HL-60/S4 treated with phorbol 12-myristate 13-acetate at 8.2 ng/mL for 4 days and 3 days (cell line): ENCODE data around the gene RFX8.

Experiments
- in situ Hi-C: fragments of 300-500 bp; cut with MboI; formaldehyde crosslinking; loops from 2 replicates; pipeline ENCODE4 v1.15.0; 2022; ENCODE audit warnings: low sequenced_read_pairs

Gene RFX8

DNA sequence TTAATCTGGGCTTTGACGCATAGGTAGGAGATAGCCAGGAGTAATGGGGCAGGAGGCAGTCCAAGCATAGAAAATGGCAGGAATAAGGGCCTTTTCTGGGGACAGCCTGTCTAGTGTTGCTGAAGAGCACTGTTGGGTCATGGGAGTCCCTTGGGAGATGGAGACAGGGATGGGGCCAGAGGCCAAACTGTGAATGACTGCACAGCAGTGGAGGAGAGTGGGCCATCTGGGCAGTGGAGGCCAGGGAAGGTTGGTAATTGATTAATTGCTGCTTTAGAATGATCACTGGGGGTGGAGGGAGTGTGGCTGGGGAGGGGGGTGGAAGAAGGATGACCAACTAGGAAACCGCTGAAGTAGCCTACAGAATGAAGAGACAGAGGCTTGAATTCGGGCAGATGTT lies 59.0 kb downstream of the RFX8 start:
- in situ Hi-C loops = loop anchor here (10.0 kb wide), 1 partner anchor 399 kb away; no protein-coding TSS in a partner anchor

- in situ Hi-C loops = loop anchor here (10.0 kb wide), 1 partner anchor 400 kb away; no protein-coding TSS in a partner anchor
These were observed 59.7 kb downstream of the RFX8 start for GRCh38 chr2:101415220-101415619.

GRCh38 chr2:101412092-101412694 lies 62.7 kb downstream of the RFX8 start:
- in situ Hi-C loops = loop anchor here (10.0 kb wide), 1 partner anchor 403 kb away; no protein-coding TSS in a partner anchor

DNA sequence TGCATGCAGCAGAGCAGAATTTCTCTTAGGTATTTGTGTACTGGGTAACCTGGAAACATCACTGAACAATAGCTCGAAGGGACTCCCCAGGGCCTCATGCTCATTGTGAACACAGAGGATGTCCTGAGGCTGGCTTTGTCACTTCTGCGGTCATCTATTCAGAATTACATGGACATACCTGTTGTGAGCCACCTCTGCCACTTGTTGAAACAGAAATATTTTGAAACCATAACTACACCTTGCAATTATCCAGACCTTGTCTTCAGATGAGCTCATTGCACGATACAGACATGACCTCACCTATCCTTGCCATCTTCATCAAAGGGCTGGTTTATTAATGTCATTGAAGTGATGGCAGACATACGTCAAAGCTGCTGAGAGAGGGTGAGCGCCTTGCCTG lies 64.2 kb downstream of the RFX8 start:
- in situ Hi-C loops = loop anchor here (10.0 kb wide), 1 partner anchor 404 kb away; no protein-coding TSS in a partner anchor

DNA sequence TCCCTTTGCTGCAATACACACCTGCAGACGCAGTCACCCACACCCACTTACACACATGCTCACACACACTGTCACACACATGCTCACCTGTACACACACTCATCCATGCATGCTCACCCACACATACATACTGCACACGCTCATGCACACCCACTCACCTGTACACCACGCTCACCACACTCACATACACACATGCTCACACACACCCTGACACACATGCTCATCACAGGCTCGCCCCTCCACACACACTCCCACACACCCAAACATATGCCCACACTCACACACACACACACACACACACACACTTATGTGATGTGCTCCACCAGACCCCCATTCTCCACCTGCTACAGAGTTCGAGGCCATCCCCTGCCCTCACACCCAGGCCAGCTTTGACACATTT lies 64.8 kb downstream of the RFX8 start:
- in situ Hi-C loops = loop anchor here (10.0 kb wide), 1 partner anchor 405 kb away; no protein-coding TSS in a partner anchor

GRCh38 chr2:101409699-101410098 lies 65.2 kb downstream of the RFX8 start:
- in situ Hi-C loops = loop anchor here (10.0 kb wide), 1 partner anchor 405 kb away; no protein-coding TSS in a partner anchor

- in situ Hi-C loops = no loop called here
These were observed 66.0 kb downstream of the RFX8 start for GRCh38 chr2:101408925-101409324.

- in situ Hi-C loops = no loop called here
These were observed 69.5 kb downstream of the RFX8 start for GRCh38 chr2:101405351-101405899.

DNA sequence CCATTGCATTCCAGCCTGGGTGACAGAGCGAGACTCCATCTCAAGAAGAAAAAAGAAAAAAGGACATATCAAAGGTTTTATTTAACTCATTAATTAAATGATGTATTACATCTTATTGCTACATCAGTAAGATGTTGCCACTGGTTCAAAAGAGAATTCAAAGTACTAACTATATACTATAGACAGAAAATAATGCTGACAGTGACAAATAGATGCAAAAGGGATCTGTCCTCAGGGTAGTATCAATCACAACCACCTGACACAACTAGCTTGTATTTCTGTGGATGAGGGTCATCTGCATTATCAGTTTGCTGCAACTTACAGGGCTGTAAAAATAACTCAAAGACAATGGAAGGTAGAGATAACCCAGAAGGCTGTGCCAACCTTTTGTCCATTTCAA lies 71.2 kb downstream of the RFX8 start:
- in situ Hi-C loops = no loop called here

GRCh38 chr2:101402630-101403029 lies 72.3 kb downstream of the RFX8 start:
- in situ Hi-C loops = no loop called here

GRCh38 chr2:101401906-101402305 lies 73.0 kb downstream of the RFX8 start:
- in situ Hi-C loops = no loop called here

- in situ Hi-C loops = no loop called here
These were observed 73.6 kb downstream of the RFX8 start for GRCh38 chr2:101401326-101401665.

GRCh38 chr2:101400506-101401325 lies 74.2 kb downstream of the RFX8 start:
- in situ Hi-C loops = no loop called here

GRCh38 chr2:101400048-101400447 lies 74.9 kb downstream of the RFX8 start:
- in situ Hi-C loops = no loop called here

DNA sequence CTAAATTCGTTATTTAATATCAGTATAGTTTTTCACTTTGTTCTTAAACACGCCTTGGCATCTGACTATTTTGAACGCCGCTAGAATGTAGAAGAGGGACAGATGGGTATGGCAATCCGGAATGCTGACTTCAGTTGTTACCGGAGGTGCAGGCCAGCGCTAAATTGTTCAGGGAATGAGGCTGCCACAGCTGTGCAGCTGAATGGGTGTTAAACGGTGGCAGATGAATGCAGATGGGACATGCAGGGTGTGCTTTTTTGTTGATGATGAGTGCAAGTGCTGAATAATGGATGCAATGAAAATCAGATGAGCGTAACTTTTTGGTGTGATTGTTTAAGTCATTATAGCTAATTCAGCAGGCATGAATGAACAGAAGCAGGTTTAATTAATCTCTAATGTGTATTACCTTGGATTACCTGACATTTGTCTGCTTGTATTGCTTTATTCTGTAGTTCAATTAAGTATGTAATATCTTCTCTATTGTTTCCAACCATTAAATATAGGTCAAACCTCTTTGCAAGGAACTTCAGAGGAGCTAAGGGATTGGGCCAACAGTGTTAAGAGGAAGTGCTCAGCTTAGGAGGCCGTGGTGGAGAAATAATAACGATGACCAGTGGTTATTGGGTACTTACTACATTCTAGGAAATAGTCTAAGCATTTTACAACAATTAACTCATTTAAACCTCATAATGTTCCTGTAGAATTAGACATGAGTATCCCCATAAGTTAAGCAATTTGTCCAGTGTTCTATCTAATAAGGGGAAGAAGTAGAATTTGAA lies 75.7 kb downstream of the RFX8 start:
- in situ Hi-C loops = no loop called here

GRCh38 chr2:101398116-101398821 lies 76.6 kb downstream of the RFX8 start:
- in situ Hi-C loops = no loop called here

DNA sequence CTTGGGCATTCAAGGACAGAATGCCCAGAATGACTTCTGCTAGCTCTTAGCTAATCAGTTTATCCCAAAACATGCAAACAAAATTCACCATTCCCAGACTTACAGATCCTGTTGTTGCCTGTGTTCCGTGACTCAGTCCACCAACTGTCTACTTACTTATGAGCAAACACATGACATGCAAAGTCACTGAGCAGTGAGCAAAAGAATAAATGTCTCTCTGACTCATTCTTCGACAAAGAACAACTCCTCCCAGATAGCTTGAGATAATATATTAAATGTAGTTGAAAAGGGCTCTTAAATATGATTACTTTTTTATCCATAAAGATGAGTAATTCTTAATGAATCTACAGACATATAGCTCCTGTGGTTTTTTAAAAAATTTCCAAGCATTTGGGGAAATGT lies 78.6 kb downstream of the RFX8 start:
- in situ Hi-C loops = no loop called here

- in situ Hi-C loops = no loop called here
These were observed 79.2 kb downstream of the RFX8 start for GRCh38 chr2:101395545-101396315.

- in situ Hi-C loops = no loop called here
These were observed 86.7 kb downstream of the RFX8 start for GRCh38 chr2:101388232-101388631.
